HepG2 (cell line): Measurements from ENCODE around the gene SHROOM1. TPM values are rescaled to one million over a fixed set of nuclear protein-coding genes. Genes with fewer than 3 reads are reported as not detected.
A peak's percentile ranks its signal among the peaks of the same experiment; 100 is the strongest.

Experiments
- AKAP8 ChIP-seq: sonication (generic); formaldehyde crosslinking; IDR thresholded peaks from 2 replicates; pipeline ENCODE4 v1.5.1; 2020; ENCODE audit warnings: mild to moderate bottlenecking, missing genetic modification reagents
- ARNTL ChIP-seq: sonication (generic); formaldehyde crosslinking; IDR thresholded peaks from 2 replicates; pipeline ENCODE4 v1.4.0; 2020; ENCODE audit warnings: mild to moderate bottlenecking, missing genetic modification reagents
- EHMT2 ChIP-seq: fragments of 200-600 bp; sonication (generic); IDR thresholded peaks from 2 replicates; pipeline ENCODE4 v1.7.0; 2017; ENCODE audit warnings: antibody characterized with exemption, low read depth, low read length, borderline replicate concordance
- ELF3 ChIP-seq: IDR thresholded peaks from 2 replicates; pipeline ENCODE4 v1.6.1; 2016; ENCODE audit warnings: missing genetic modification reagents, missing compliant biosample characterization
- FLYWCH1 ChIP-seq: sonication (generic); formaldehyde crosslinking; IDR thresholded peaks from 2 replicates; pipeline ENCODE4 v1.8.1; 2023; ENCODE audit warnings: mild to moderate bottlenecking, missing genetic modification reagents
- LCORL ChIP-seq, 2 experiments: fragments of 450-650 bp in 1 of 2; sonication (generic) in 1 of 2; formaldehyde crosslinking in 1 of 2; IDR thresholded peaks; 2 replicates each; pipeline versions ENCODE4 v1.5.0 to v1.6.1; 2017 to 2020; ENCODE audit warnings: antibody characterized with exemption in 1 of 2, missing genetic modification reagents in 1 of 2
- MYC ChIP-seq: sonication (generic); formaldehyde crosslinking; IDR thresholded peaks from 2 replicates; pipeline ENCODE4 v1.9.0; 2021; ENCODE audit warnings: missing genetic modification reagents, borderline replicate concordance
- NCOA1 ChIP-seq: sonication (generic); formaldehyde crosslinking; IDR thresholded peaks from 2 replicates; pipeline ENCODE4 v1.9.0; 2021; ENCODE audit warnings: missing genetic modification reagents
- NCOR1 ChIP-seq: fragments of 200-600 bp; sonication (generic); IDR thresholded peaks from 2 replicates; pipeline ENCODE4 v1.7.0; 2017; ENCODE audit warnings: antibody characterized with exemption, low read length, borderline replicate concordance
- SMARCC2 ChIP-seq: fragments of 450-650 bp; IDR thresholded peaks from 2 replicates; pipeline ENCODE4 v1.6.1; 2017; ENCODE audit warnings: antibody characterized with exemption, mild to moderate bottlenecking
- TBL1XR1 ChIP-seq: fragments of 150-350 bp; IDR thresholded peaks from 2 replicates; pipeline ENCODE4 v1.6.1; 2014; ENCODE audit warnings: borderline replicate concordance, low read length; ENCODE audit not compliant: partially characterized antibody
- YEATS4 ChIP-seq: sonication (generic); formaldehyde crosslinking; IDR thresholded peaks from 2 replicates; pipeline ENCODE4 v1.4.0; 2020; ENCODE audit warnings: missing genetic modification reagents, borderline replicate concordance
- ZFP82 ChIP-seq: sonication (generic); formaldehyde crosslinking; IDR thresholded peaks from 2 replicates; pipeline ENCODE4 v1.5.1; 2020; ENCODE audit warnings: mild to moderate bottlenecking, missing genetic modification reagents, borderline replicate concordance
- polyA plus RNA-seq, 8 experiments: library from polyadenylated mRNA; depleted of rRNA in 3 of 8; stranded (reverse) in 7 of 8; unstranded in 1 of 8; fragments of >200 nt; fragmentation: Illumina TruSeq in 4 of 8; extraction: Trizol in 4 of 8; gene quantifications; 2 replicates each; pipeline versions ENCODE4 v1.2.1 to v1.2.3, GENCODE V29; 2011 to 2016; ENCODE audit warnings: low read depth in 4 of 8, missing spikeins in 1 of 8, mixed read lengths in 1 of 8; ENCODE audit not compliant: insufficient read depth in 1 of 8
- total RNA-seq, 5 experiments: library from RNA; depleted of rRNA; stranded (reverse); fragments of >200 nt; fragmentation: Illumina TruSeq; extraction: Trizol; gene quantifications; 2 replicates each; pipeline ENCODE4 v1.2.3, GENCODE V29; 2016; ENCODE audit warnings: low read depth in 1 of 5
- TF ChIP-seq, protein P1 (sequence below): sonication (generic); formaldehyde crosslinking; IDR thresholded peaks from 2 replicates; pipeline ENCODE4 v1.4.0; 2020; ENCODE audit warnings: mild to moderate bottlenecking, missing genetic modification reagents
- TF ChIP-seq, protein P2 (sequence below): sonication (generic); formaldehyde crosslinking; IDR thresholded peaks from 2 replicates; pipeline ENCODE4 v1.4.0; 2020; ENCODE audit warnings: missing genetic modification reagents
- TF ChIP-seq, protein P3 (sequence below): sonication (generic); formaldehyde crosslinking; IDR thresholded peaks from 2 replicates; pipeline ENCODE4 v1.4.0; 2020; ENCODE audit warnings: missing genetic modification reagents
- TF ChIP-seq, protein P4 (sequence below): sonication (generic); formaldehyde crosslinking; IDR thresholded peaks from 2 replicates; pipeline ENCODE4 v1.4.0; 2020; ENCODE audit warnings: low read depth, mild to moderate bottlenecking, missing genetic modification reagents

The SHROOM1 gene
- total and polyA plus RNA-seq, 2 of the 13 experiments (the other 11 are each of a cell fraction or from before 2014, with no cell fraction given) = 18.2 to 25.7 TPM

DNA sequence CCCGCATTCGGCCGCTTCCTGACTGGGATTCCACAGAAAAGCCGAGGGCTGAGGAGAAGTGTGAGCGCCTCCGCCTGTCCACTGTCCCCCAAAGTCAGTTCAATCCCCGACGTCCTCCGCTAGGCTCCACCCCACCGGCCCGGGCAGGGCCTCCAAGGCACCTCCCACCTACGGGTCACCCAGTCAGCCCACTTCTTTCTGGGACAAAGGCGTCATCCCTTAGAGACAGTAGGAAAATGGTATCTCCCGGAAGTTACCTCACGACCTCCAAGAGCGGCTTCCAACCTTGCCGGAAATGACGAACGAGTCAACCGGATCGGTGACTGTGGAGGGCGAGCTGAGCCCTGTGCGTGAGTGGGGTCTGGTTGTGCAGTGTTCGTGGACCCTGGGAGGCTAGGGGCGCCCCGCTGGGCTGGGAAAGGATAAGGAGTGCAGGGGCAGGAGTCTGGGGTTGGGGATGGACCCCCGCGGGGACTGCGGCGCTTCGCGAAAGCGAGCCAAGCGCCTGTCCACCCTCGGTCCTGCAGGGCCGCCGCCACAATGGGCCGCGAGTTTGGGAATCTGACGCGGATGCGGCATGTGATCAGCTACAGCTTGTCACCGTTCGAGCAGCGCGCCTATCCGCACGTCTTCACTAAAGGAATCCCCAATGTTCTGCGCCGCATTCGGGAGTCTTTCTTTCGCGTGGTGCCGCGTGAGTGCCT, 36.0 kb upstream of the SHROOM1 start, which contains the start of the genes GDF9 and UQCRQ (continued):
- TF ChIP-seq ZFP82 (CRISPR knock-in tag) = no peak
- peak; percentile 86; the same call in 1 of the 2 replicates for TF ChIP-seq NCOA1
- TF ChIP-seq, protein P1, sequence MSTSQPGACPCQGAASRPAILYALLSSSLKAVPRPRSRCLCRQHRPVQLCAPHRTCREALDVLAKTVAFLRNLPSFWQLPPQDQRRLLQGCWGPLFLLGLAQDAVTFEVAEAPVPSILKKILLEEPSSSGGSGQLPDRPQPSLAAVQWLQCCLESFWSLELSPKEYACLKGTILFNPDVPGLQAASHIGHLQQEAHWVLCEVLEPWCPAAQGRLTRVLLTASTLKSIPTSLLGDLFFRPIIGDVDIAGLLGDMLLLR = 0 out of 2 replicates have a peak, but pooled peaks have one; percentile 37
- TF ChIP-seq FLYWCH1 (CRISPR knock-in tag) = no peak
- TF ChIP-seq, protein P2, sequence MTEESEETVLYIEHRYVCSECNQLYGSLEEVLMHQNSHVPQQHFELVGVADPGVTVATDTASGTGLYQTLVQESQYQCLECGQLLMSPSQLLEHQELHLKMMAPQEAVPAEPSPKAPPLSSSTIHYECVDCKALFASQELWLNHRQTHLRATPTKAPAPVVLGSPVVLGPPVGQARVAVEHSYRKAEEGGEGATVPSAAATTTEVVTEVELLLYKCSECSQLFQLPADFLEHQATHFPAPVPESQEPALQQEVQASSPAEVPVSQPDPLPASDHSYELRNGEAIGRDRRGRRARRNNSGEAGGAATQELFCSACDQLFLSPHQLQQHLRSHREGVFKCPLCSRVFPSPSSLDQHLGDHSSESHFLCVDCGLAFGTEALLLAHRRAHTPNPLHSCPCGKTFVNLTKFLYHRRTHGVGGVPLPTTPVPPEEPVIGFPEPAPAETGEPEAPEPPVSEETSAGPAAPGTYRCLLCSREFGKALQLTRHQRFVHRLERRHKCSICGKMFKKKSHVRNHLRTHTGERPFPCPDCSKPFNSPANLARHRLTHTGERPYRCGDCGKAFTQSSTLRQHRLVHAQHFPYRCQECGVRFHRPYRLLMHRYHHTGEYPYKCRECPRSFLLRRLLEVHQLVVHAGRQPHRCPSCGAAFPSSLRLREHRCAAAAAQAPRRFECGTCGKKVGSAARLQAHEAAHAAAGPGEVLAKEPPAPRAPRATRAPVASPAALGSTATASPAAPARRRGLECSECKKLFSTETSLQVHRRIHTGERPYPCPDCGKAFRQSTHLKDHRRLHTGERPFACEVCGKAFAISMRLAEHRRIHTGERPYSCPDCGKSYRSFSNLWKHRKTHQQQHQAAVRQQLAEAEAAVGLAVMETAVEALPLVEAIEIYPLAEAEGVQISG (CRISPR knock-in tag) = peak; percentile 95
- no peak for TF ChIP-seq LCORL (IDR thresholded peaks at IDR 0.05)
- peak; percentile 92 for TF ChIP-seq LCORL (CRISPR knock-in tag; IDR thresholded peaks at IDR 0.05)
- TF ChIP-seq TBL1XR1 = peak; percentile 59
- TF ChIP-seq NCOR1 = no peak
- TF ChIP-seq YEATS4 (CRISPR knock-in tag) = peak; percentile 86
- TF ChIP-seq SMARCC2 = no peak
- TF ChIP-seq, protein P3, sequence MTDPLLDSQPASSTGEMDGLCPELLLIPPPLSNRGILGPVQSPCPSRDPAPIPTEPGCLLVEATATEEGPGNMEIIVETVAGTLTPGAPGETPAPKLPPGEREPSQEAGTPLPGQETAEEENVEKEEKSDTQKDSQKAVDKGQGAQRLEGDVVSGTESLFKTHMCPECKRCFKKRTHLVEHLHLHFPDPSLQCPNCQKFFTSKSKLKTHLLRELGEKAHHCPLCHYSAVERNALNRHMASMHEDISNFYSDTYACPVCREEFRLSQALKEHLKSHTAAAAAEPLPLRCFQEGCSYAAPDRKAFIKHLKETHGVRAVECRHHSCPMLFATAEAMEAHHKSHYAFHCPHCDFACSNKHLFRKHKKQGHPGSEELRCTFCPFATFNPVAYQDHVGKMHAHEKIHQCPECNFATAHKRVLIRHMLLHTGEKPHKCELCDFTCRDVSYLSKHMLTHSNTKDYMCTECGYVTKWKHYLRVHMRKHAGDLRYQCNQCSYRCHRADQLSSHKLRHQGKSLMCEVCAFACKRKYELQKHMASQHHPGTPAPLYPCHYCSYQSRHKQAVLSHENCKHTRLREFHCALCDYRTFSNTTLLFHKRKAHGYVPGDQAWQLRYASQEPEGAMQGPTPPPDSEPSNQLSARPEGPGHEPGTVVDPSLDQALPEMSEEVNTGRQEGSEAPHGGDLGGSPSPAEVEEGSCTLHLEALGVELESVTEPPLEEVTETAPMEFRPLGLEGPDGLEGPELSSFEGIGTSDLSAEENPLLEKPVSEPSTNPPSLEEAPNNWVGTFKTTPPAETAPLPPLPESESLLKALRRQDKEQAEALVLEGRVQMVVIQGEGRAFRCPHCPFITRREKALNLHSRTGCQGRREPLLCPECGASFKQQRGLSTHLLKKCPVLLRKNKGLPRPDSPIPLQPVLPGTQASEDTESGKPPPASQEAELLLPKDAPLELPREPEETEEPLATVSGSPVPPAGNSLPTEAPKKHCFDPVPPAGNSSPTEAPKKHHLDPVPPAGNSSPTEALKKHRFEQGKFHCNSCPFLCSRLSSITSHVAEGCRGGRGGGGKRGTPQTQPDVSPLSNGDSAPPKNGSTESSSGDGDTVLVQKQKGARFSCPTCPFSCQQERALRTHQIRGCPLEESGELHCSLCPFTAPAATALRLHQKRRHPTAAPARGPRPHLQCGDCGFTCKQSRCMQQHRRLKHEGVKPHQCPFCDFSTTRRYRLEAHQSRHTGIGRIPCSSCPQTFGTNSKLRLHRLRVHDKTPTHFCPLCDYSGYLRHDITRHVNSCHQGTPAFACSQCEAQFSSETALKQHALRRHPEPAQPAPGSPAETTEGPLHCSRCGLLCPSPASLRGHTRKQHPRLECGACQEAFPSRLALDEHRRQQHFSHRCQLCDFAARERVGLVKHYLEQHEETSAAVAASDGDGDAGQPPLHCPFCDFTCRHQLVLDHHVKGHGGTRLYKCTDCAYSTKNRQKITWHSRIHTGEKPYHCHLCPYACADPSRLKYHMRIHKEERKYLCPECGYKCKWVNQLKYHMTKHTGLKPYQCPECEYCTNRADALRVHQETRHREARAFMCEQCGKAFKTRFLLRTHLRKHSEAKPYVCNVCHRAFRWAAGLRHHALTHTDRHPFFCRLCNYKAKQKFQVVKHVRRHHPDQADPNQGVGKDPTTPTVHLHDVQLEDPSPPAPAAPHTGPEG (CRISPR knock-in tag) = no peak
- no peak for TF ChIP-seq AKAP8 (CRISPR knock-in tag)
- TF ChIP-seq MYC = no peak; the same call in 1 of the 2 replicates
- peak; percentile 53; the same call in 1 of the 2 replicates for TF ChIP-seq ARNTL
- TF ChIP-seq ELF3 = peak; percentile 63
- TF ChIP-seq, protein P4, sequence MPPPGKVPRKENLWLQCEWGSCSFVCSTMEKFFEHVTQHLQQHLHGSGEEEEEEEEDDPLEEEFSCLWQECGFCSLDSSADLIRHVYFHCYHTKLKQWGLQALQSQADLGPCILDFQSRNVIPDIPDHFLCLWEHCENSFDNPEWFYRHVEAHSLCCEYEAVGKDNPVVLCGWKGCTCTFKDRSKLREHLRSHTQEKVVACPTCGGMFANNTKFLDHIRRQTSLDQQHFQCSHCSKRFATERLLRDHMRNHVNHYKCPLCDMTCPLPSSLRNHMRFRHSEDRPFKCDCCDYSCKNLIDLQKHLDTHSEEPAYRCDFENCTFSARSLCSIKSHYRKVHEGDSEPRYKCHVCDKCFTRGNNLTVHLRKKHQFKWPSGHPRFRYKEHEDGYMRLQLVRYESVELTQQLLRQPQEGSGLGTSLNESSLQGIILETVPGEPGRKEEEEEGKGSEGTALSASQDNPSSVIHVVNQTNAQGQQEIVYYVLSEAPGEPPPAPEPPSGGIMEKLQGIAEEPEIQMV (CRISPR knock-in tag) = no peak
- no peak for TF ChIP-seq EHMT2
